Endothelial cell (in vitro differentiated cells): Measurements from ENCODE around the gene ATXN1. TPM values are rescaled to one million over a fixed set of nuclear protein-coding genes. Genes with fewer than 3 reads are reported as not detected.

Source experiments
- DNase-seq: peaks from one replicate; pipeline ENCODE4 v3.0.0; 2021; ENCODE audit warnings: low spot score
- H3K27ac Mint-ChIP-seq: one replicate; pipeline ENCODE4 v1.8.0; 2021; ENCODE audit warnings: mixed read lengths, inconsistent platforms; ENCODE audit not compliant: unreplicated experiment
- H3K27me3 Mint-ChIP-seq: one replicate; pipeline ENCODE4 v1.8.0; 2021; ENCODE audit warnings: mild to moderate bottlenecking, moderate library complexity, mixed read lengths, inconsistent platforms; ENCODE audit not compliant: unreplicated experiment
- H3K36me3 Mint-ChIP-seq: one replicate; pipeline ENCODE4 v1.8.0; 2021; ENCODE audit warnings: mild to moderate bottlenecking, low read depth, mixed read lengths, inconsistent platforms; ENCODE audit not compliant: unreplicated experiment
- H3K4me1 Mint-ChIP-seq: one replicate; pipeline ENCODE4 v1.8.0; 2021; ENCODE audit warnings: mild to moderate bottlenecking, mixed read lengths, inconsistent platforms; ENCODE audit not compliant: unreplicated experiment
- H3K4me3 Mint-ChIP-seq: one replicate; pipeline ENCODE4 v1.8.0; 2021; ENCODE audit warnings: mild to moderate bottlenecking, mixed read lengths, inconsistent platforms; ENCODE audit not compliant: unreplicated experiment
- H3K9me3 Mint-ChIP-seq: one replicate; pipeline ENCODE4 v1.8.0; 2021; ENCODE audit warnings: mixed read lengths, inconsistent platforms; ENCODE audit not compliant: unreplicated experiment
- CTCF ChIP-seq: fragments of 200-600 bp; sonication (generic); IDR thresholded peaks from one replicate; pipeline ENCODE4 v1.5.0; 2021; ENCODE audit warnings: antibody characterized with exemption; ENCODE audit not compliant: unreplicated experiment
- total RNA-seq: library from RNA; stranded (reverse); fragmentation: NEBNext Ultra II Directional; extraction: Animal tissue kit (Norgen Biotek cat#: 25700); gene quantifications from one replicate; pipeline ENCODE4 v1.2.1, GENCODE V29; 2021; ENCODE audit not compliant: unreplicated experiment

The ATXN1 gene
- total RNA-seq, 1 donor from 2014 or later, result 18.7 TPM

- DNase-seq, result no peak
- no peaks in the 10 kb centered on the region for H3K9me3 Mint-ChIP-seq
- no peaks in the 10 kb centered on the region for H3K36me3 Mint-ChIP-seq
- no peak for TF ChIP-seq CTCF
- H3K27me3 Mint-ChIP-seq, result no peaks in the 10 kb centered on the region
- H3K4me3 Mint-ChIP-seq, result no peak overlapping the region
- no peak overlapping the region for H3K27ac Mint-ChIP-seq
- H3K4me1 Mint-ChIP-seq, result no peaks in the 10 kb centered on the region
Measured at GRCh38 chr6:16523606-16524379, 237.5 kb downstream of the ATXN1 start.

- Mint-ChIP-seq H3K36me3 (no peaks in the 10 kb centered on the region), H3K27me3 (no peaks in the 10 kb centered on the region), H3K27ac (no peak overlapping the region), H3K9me3 (no peaks in the 10 kb centered on the region), H3K4me1 (peaks cover under 1% of the 10 kb centered on the region), H3K4me3 (no peak overlapping the region)
- no peak for DNase-seq
- no peak for TF ChIP-seq CTCF
Measured at GRCh38 chr6:16522937-16523336, 238.3 kb downstream of the ATXN1 start.

- no peak for DNase-seq
- Mint-ChIP-seq H3K36me3 (no peaks in the 10 kb centered on the region), H3K9me3 (no peaks in the 10 kb centered on the region), H3K4me3 (no peak overlapping the region), H3K27me3 (no peaks in the 10 kb centered on the region), H3K27ac (no peak overlapping the region), H3K4me1 (peaks cover 7% of the 10 kb centered on the region)
- no peak for TF ChIP-seq CTCF
Measured at GRCh38 chr6:16521528-16521927, 239.7 kb downstream of the ATXN1 start.

GRCh38 chr6:16519265-16520242 is 241.7 kb downstream of the ATXN1 start:
- Mint-ChIP-seq H3K9me3 (no peaks in the 10 kb centered on the region), H3K4me1 (peaks cover 7% of the 10 kb centered on the region), H3K36me3 (no peaks in the 10 kb centered on the region), H3K27ac (no peak overlapping the region), H3K27me3 (no peaks in the 10 kb centered on the region), H3K4me3 (no peak overlapping the region)
- no peak for TF ChIP-seq CTCF
- no peak for DNase-seq
